HG02973 (cell line): ENCODE measurements around the gene B4GALNT4.
"Not testable (repeated sequence)": the region's sequence is repeated elsewhere in the genome, so short reads cannot be mapped to it uniquely, and the experiment has no call there.

Source experiments
- ATAC-seq: cut with Tn5 transposase; IDR thresholded peaks from one replicate; pipeline ENCODE4 v1.9.1; 2021; ENCODE audit warnings: moderate library complexity; ENCODE audit not compliant: unreplicated experiment

The B4GALNT4 gene

GRCh38 chr11:334264-334994, 34.9 kb upstream of the B4GALNT4 start:
- ATAC-seq: no peak

DNA sequence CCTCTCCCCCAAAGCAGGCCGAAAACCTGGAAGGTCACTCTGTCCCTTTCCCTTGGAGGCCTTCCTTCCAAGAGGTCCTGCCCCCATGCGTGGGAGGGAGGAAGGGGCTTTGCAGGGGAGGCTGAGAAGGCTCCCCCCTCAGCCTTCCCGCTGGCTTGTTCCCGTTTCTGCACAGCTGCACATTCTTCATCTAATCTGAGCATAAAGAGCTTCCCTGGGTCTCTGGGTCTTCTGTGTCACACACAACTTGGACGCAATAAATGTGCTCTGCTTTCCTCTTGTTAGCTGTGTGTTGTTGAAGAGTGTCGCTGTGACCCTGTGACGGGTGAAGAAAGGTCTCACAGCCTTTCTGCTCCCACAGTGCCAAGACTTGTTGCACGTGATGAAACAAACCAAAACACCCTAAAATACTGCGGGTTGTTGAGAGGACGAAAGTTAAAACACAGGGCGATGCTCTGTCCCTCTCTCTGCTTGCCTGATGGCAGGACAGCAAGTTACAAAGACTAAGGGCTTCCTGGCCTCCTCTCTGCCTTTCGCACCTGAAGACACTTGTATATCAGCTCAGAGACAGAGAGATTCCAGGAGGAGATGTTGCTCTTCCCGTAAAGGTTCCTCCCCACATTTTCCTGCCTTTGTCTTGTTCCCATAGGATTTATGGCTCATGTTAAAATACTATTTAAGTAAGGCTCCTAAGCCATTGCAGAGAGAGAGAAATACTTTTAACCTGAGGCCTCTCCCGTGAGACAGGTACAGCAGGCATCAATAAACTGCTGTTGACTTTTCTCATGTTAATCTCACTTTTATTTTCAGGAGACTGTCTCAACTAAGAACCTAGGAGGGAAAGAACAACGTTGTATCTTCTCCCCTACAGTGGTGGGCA, 33.3 kb upstream of the B4GALNT4 start:
- ATAC-seq: no peak

DNA sequence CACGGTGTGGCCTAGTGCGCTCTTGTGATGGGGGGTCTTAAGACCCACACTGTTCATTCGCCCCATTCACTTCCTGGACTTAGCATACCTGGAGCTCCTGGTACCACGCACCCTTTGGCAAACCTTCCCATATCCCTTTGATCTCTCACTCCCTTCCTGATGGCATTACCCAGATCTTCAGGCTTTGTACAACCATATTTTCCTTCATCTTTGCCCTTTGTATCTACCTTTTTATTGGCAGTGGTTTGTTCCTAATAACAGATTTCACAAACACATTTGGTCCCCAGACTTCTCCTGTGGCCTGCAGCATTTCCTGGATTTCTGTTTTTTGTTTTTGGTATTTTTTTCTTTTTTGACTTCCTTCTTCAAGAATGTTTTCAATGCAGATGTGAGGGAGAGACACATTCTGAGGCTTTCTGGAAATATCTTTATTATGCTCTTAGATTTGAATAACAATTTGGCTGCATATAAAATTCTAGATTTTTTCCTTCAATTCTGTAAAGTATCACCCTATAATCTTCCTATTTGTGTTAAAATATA, 32.6 kb upstream of the B4GALNT4 start:
- ATAC-seq: no peak

DNA sequence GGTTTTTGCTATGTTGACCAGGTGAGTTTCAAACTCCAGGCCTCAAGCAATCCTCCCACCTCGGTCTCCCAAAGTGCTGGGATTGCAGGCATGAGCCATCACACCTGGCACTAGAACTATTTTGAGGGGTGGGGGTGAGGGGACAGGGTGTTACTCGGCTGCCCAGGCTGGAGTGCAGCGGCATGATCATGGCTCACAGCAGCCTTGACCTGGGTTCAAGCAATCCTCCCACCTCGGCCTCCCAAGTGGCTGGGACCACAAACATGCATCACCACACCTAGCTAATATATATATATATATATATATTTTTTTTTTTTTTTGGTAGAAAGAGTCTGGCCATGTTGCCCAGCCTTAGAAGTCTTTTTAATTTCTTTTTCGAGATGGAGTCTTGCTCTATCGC, 31.6 kb upstream of the B4GALNT4 start:
- no peak for ATAC-seq

- no peak for ATAC-seq
Measured at GRCh38 chr11:339963-340362, 29.3 kb upstream of the B4GALNT4 start.

DNA sequence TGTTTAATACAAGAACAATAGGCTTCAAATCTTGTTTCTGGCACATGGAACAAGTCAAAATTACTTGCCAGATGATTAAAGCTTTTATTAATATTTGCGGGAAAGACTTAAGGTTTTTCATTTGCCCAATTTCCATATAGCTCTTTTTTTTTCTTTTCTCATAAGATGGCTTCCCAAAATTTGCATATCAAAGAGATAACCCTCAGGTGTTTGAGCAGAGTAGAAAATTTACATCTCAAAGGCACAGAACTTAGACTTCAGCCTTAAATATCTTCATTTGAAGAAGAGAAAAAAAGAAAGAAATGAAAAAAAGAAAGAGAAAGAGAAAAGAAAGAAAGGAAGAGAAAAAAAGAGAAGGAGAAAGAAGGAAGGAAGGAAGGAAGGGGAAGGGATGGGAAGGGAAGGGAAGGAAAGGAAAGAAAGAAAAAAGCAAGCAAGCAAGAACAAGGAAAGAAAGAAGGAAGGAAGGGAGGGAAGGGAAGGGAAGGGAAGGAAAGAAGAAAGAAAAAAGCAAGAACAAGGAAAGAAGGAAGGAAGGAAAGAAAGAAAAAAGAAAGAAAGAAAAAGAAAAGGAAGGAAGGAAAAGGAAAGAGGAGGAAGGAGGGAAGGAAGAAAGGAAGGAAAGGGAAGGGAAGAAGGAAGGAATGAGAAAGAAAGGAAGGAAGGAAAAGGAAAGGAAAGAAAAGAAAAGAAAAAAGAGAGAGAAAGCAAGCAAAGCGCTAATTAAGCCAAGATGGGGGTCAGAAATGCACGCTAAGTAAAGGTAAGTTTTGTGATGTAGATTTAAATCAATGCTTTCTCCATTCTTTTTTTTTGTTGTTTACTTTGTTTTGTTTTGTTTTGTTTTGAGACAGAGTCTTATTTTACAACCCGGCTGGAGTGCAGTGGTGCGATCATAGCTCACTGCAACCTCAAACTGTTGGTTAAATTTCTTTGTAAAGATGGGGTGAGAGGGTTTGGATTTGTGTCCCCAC, 28.5 kb upstream of the B4GALNT4 start:
- no peak for ATAC-seq

DNA sequence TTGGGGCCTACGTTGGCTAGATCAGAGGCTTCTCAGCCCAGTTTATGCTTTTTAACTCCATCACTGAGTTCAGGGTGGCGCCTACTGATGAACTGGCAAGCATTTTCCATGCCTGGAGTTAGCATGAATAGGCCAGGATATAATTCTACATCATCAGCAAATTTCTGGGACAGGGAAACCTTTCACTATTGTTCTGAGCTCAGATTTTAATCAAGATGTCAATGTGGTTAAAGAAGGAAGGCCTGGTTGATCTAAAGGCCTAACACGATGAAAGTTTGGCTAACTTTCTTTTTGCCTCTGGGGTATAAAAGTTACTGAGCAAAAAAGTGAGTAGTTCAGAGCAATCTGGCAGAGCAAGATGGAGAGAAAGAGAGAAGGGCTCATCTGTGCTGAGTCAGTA, 27.0 kb upstream of the B4GALNT4 start:
- ATAC-seq: no peak

DNA sequence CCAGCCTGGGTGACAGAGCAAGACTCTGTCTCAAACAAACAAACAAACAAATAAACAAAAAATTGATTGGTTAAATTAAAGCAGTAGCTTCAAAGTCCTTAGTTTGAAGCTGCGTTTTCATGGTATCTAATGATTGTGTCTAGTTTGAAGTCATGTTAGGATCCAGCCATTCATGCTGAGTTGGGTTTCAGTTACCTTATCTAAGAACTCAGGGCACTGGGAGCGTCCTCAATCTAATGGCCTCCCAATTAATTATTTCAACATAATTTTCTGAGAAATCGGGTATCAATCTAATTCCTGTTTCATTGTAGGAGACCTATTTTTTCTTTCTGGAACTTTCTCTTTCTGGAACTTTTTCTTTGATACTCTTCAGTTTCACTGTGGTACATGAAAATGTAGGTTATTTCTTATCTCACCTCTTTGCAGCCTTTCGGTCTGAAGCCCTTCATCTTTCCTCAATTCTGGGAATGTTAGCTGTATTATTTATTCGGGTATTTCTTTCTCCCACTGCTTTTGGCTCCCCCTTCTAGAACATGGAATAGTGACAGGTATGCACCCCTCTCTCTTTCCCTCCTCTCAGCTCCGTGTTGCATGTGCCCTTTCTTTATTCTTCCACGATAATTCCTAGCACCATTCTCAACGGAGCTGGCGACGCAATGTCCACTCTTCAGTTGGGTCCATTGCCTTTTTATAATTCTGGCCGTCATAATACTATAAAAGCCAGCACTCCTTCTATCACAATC, 24.3 kb upstream of the B4GALNT4 start:
- ATAC-seq: no peak

GRCh38 chr11:346529-346928, 22.8 kb upstream of the B4GALNT4 start:
- no peak for ATAC-seq

- ATAC-seq: not testable (repeated sequence)
Measured at GRCh38 chr11:349270-349954, 19.9 kb upstream of the B4GALNT4 start.

- ATAC-seq: not testable (repeated sequence)
Measured at GRCh38 chr11:350033-350722, 19.1 kb upstream of the B4GALNT4 start.

GRCh38 chr11:350723-351255, 18.5 kb upstream of the B4GALNT4 start:
- no peak for ATAC-seq

DNA sequence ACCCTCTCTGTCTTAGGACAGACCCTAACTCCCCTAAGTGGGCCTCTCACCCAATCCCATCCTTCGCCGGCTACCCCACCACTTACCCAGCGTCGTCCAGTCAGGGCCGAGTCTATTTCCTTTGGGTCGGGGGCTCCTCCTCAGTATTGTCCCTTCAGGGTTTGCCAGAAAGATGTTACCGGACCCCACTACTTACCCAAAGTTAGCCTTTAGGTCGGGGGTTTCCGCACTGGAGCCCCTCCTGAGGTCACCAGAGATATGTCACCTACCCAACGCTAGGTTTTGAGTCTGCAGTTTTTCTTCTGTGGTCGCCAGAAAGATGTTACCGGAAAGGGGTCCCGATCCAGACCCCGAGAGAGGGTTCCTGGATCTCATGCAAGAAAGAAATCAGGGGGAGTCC, 17.9 kb upstream of the B4GALNT4 start:
- ATAC-seq: no peak

- no peak for ATAC-seq
Measured at GRCh38 chr11:352456-353031, 16.8 kb upstream of the B4GALNT4 start.

DNA sequence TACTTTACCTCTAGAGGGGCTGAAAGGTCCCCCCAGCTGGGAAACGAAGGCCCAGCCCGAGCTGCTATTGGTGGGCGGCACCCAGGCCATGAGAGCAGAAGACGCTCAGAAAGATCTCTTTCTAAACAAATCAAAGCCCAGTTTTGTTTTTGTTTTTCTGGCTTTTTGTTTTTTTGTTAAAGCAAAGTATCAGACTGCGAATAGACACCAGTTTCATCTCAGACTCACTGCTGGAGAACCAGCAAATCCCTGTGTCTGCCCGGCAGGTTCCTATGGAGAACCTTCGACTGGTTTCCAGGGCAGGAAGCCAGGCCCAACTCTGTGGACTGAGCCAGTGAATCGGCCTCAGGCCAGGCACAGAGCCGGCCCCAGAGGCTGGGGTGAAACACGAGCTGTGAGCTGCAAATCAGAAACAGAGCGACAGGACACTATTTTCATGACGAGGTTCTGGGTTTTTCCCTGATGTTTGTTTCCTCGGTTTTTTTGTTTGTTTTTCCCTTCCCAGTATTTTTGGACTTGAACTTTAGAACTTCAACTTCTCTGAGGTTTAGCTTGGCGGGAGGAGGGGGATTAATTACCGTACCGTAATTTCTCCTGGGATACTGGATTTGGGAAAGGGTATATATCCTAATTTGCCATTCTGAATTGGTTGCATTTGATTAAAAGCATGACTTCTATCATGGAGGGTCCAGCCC, 16.0 kb upstream of the B4GALNT4 start:
- ATAC-seq: no peak

DNA sequence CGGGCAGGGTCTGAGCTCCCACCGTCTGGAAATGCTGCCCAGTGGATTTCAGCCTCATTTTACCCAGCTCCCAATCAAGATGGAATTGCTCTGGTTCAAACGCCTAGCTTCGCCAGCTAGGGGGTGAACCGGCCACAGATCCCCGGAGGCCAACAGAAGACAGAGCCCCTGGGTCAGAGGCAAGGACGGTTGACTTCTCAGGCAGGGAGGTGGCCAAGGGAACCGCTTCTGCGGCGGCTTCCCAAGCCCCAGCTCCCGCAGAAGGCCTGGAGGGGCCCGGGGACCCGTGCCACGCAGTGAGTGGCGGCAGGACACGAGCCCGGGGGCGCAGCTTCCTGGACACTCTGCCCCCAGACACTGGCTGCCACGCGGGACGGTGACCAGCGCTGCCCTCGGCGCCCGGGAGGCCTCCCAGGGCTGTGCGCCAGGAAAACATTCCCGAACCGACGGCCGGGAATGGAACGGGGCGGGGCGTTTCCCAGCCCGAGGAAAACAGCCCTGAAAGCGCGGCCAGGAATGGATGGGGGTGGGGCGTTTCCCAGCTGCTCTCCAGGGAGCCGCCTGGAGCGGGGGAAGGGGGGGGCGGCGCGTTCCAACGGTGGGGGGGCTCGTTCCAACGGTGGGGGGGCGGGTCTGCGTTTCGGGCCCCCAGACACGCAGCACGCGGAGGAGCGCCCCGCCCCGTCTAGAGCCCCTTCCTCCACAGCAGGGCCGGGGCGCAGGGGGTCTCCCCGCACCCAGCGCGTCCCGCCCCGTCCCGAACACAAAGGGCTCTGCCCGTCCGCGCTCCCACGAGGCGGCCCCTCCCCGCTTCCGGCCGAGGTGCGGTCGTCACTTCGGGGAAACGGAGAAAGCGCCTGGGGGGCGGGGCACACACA, 13.5 kb upstream of the B4GALNT4 start:
- ATAC-seq: no peak

- no peak for ATAC-seq
Measured at GRCh38 chr11:356610-357009, 12.7 kb upstream of the B4GALNT4 start.
